Astrocyte of the cerebellum (primary cell): Measurements from ENCODE around the gene IL17F.

Source experiments
- DNase-seq: peaks from one replicate; pipeline ENCODE4 v3.0.0-alpha.2; 2011; ENCODE audit warnings: low read depth
- H3K4me3 ChIP-seq: 2 replicates; pipeline ENCODE4 v1.5.1; 2011; ENCODE audit warnings: mild to moderate bottlenecking, low read depth, low read length, moderate library complexity
- CTCF ChIP-seq: IDR thresholded peaks from 2 replicates; pipeline ENCODE4 v1.5.1; 2012; ENCODE audit warnings: low read length, low read depth, moderate library complexity, mild to moderate bottlenecking; ENCODE audit errors: missing control alignments
- in situ Hi-C: cut with HindIII; loops from 2 replicates; pipeline ENCODE4 v1.10.0; 2017; ENCODE audit warnings: low sequenced_read_pairs

IL17F gene

GRCh38 chr6:52284460-52285176 is 40.3 kb upstream of the IL17F start, which contains the start of gene MCM3:
Gene MCM3, minus strand, starts transcription at chr6:52284742. Its CDS starts 68 bp downstream, at chr6:52284674.
- in situ Hi-C loops, result no loop called here
- TF ChIP-seq CTCF, result no peak
- H3K4me3 ChIP-seq, result peak within 1 kb of the TSS; percentile 69
- DNase-seq, result peak; percentile 98

GRCh38 chr6:52284131-52284459 is 39.8 kb upstream of the IL17F start:
- TF ChIP-seq CTCF, result no peak
- peak overlapping the region; percentile 69 for H3K4me3 ChIP-seq
- in situ Hi-C loops, result no loop called here
- DNase-seq, result no peak

GRCh38 chr6:52283111-52283510 is 38.8 kb upstream of the IL17F start:
- peak overlapping the region; percentile 13 for H3K4me3 ChIP-seq
- DNase-seq, result no peak
- no peak for TF ChIP-seq CTCF
- in situ Hi-C loops, result no loop called here

GRCh38 chr6:52276130-52276529 is 31.8 kb upstream of the IL17F start:
- DNase-seq, result no peak
- H3K4me3 ChIP-seq, result no peak overlapping the region
- TF ChIP-seq CTCF, result no peak
- in situ Hi-C loops, result no loop called here

GRCh38 chr6:52271852-52272460 is 27.7 kb upstream of the IL17F start:
- no peak overlapping the region for H3K4me3 ChIP-seq
- in situ Hi-C loops, result loop anchor here (25.0 kb wide), 1 partner anchor 390 kb away; the partner anchor contains the start of gene TMEM14A
- no peak for TF ChIP-seq CTCF
- no peak for DNase-seq

- in situ Hi-C loops, result loop anchor here (25.0 kb wide), 1 partner anchor 398 kb away; the partner anchor contains the start of gene TMEM14A
- peak; percentile 32 for DNase-seq
- no peak overlapping the region for H3K4me3 ChIP-seq
- TF ChIP-seq CTCF, result peak; percentile 99
Measured at GRCh38 chr6:52263709-52264540, 19.6 kb upstream of the IL17F start.
